HepG2 (cell line): Measurements from ENCODE around the gene LEPROT. TPM values are rescaled to one million over a fixed set of nuclear protein-coding genes. Genes with fewer than 3 reads are reported as not detected.

Experiments
- HCFC1 ChIP-seq: fragments of 150-350 bp; IDR thresholded peaks from 2 replicates; pipeline ENCODE4 v1.6.1; 2014; ENCODE audit warnings: low read depth, low read length
- MLXIP ChIP-seq: sonication (generic); formaldehyde crosslinking; IDR thresholded peaks from 2 replicates; pipeline ENCODE4 v1.9.0; 2021; ENCODE audit warnings: missing genetic modification reagents, borderline replicate concordance
- NFATC3 ChIP-seq: sonication (generic); formaldehyde crosslinking; IDR thresholded peaks from 2 replicates; pipeline ENCODE4 v1.5.1; 2020; ENCODE audit warnings: mild to moderate bottlenecking, missing genetic modification reagents
- RAD21 ChIP-seq: fragments of 450-650 bp; formaldehyde crosslinking; IDR thresholded peaks from 2 replicates; pipeline ENCODE4 v1.5.0; 2020; ENCODE audit warnings: mild to moderate bottlenecking
- RAD51 ChIP-seq: fragments of 450-650 bp; IDR thresholded peaks from 2 replicates; pipeline ENCODE4 v1.6.1; 2016; ENCODE audit warnings: borderline replicate concordance
- SKI ChIP-seq: fragments of 450-650 bp; IDR thresholded peaks from one replicate; pipeline ENCODE4 v1.6.1; 2018; ENCODE audit warnings: mild to moderate bottlenecking; ENCODE audit not compliant: partially characterized antibody
- TBL1XR1 ChIP-seq: fragments of 150-350 bp; IDR thresholded peaks from 2 replicates; pipeline ENCODE4 v1.6.1; 2014; ENCODE audit warnings: borderline replicate concordance, low read length; ENCODE audit not compliant: partially characterized antibody
- TFDP2 ChIP-seq: sonication (generic); formaldehyde crosslinking; IDR thresholded peaks from 2 replicates; pipeline ENCODE4 v1.4.0; 2020; ENCODE audit warnings: missing genetic modification reagents
- ZFP41 ChIP-seq: sonication (generic); formaldehyde crosslinking; IDR thresholded peaks from 2 replicates; pipeline ENCODE4 v1.4.0; 2020; ENCODE audit warnings: mild to moderate bottlenecking, missing genetic modification reagents, borderline replicate concordance
- ZNF546 ChIP-seq: sonication (generic); formaldehyde crosslinking; conservative IDR thresholded peaks from 2 replicates; pipeline ENCODE4 v1.8.1; 2023; ENCODE audit warnings: mild to moderate bottlenecking, missing genetic modification reagents
- ZNF614 ChIP-seq: IDR thresholded peaks from 2 replicates; pipeline ENCODE4 v1.6.1; 2018; ENCODE audit warnings: missing biosample characterization, missing genetic modification reagents, inconsistent platforms, borderline replicate concordance
- ZSCAN21 ChIP-seq: sonication (generic); formaldehyde crosslinking; IDR thresholded peaks from 2 replicates; pipeline ENCODE4 v1.8.0; 2022; ENCODE audit warnings: mild to moderate bottlenecking, missing genetic modification reagents, moderate library complexity, borderline replicate concordance
- polyA plus RNA-seq, 8 experiments: library from polyadenylated mRNA; depleted of rRNA in 3 of 8; stranded (reverse) in 7 of 8; unstranded in 1 of 8; fragments of >200 nt; fragmentation: Illumina TruSeq in 4 of 8; extraction: Trizol in 4 of 8; gene quantifications; 2 replicates each; pipeline versions ENCODE4 v1.2.1 to v1.2.3, GENCODE V29; 2011 to 2016; ENCODE audit warnings: low read depth in 4 of 8, missing spikeins in 1 of 8, mixed read lengths in 1 of 8; ENCODE audit not compliant: insufficient read depth in 1 of 8
- total RNA-seq, 5 experiments: library from RNA; depleted of rRNA; stranded (reverse); fragments of >200 nt; fragmentation: Illumina TruSeq; extraction: Trizol; gene quantifications; 2 replicates each; pipeline ENCODE4 v1.2.3, GENCODE V29; 2016; ENCODE audit warnings: low read depth in 1 of 5
- TF ChIP-seq, protein P1 (sequence below): sonication (generic); formaldehyde crosslinking; IDR thresholded peaks from 2 replicates; pipeline ENCODE4 v1.8.0; 2022; ENCODE audit warnings: mild to moderate bottlenecking, missing genetic modification reagents; ENCODE audit not compliant: insufficient replicate concordance
- TF ChIP-seq, protein P2 (sequence below): sonication (generic); formaldehyde crosslinking; IDR thresholded peaks from 2 replicates; pipeline ENCODE4 v1.4.0; 2020; ENCODE audit warnings: missing genetic modification reagents
- TF ChIP-seq, protein P3 (sequence below): sonication (generic); formaldehyde crosslinking; IDR thresholded peaks from 2 replicates; pipeline ENCODE4 v1.4.0; 2020; ENCODE audit warnings: missing genetic modification reagents, mild to moderate bottlenecking, borderline replicate concordance

The LEPROT gene
- total and polyA plus RNA-seq, 2 of the 13 experiments (the other 11 are each of a cell fraction or from before 2014, with no cell fraction given): 36.8 to 51.4 TPM

- TF ChIP-seq, protein P1, sequence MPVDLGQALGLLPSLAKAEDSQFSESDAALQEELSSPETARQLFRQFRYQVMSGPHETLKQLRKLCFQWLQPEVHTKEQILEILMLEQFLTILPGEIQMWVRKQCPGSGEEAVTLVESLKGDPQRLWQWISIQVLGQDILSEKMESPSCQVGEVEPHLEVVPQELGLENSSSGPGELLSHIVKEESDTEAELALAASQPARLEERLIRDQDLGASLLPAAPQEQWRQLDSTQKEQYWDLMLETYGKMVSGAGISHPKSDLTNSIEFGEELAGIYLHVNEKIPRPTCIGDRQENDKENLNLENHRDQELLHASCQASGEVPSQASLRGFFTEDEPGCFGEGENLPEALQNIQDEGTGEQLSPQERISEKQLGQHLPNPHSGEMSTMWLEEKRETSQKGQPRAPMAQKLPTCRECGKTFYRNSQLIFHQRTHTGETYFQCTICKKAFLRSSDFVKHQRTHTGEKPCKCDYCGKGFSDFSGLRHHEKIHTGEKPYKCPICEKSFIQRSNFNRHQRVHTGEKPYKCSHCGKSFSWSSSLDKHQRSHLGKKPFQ (CRISPR knock-in tag): no peak
- TF ChIP-seq RAD21 (CRISPR knock-in tag) (no peak), ZNF614 (CRISPR knock-in tag) (peak; percentile 46; the same call in 1 of the 2 replicates), NFATC3 (CRISPR knock-in tag) (no peak), TFDP2 (CRISPR knock-in tag) (no peak), HCFC1 (no peak), RAD51 (no peak), ZFP41 (CRISPR knock-in tag) (no peak), MLXIP (CRISPR knock-in tag) (no peak), TBL1XR1 (no peak), SKI (no peak), ZNF546 (CRISPR knock-in tag) (no peak; the same call in 1 of the 2 replicates), ZSCAN21 (CRISPR knock-in tag) (no peak)
- TF ChIP-seq, protein P2, sequence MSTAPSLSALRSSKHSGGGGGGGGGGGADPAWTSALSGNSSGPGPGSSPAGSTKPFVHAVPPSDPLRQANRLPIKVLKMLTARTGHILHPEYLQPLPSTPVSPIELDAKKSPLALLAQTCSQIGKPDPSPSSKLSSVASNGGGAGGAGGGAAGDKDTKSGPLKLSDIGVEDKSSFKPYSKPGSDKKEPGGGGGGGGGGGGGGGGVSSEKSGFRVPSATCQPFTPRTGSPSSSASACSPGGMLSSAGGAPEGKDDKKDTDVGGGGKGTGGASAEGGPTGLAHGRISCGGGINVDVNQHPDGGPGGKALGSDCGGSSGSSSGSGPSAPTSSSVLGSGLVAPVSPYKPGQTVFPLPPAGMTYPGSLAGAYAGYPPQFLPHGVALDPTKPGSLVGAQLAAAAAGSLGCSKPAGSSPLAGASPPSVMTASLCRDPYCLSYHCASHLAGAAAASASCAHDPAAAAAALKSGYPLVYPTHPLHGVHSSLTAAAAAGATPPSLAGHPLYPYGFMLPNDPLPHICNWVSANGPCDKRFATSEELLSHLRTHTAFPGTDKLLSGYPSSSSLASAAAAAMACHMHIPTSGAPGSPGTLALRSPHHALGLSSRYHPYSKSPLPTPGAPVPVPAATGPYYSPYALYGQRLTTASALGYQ (CRISPR knock-in tag): no peak
- TF ChIP-seq, protein P3, sequence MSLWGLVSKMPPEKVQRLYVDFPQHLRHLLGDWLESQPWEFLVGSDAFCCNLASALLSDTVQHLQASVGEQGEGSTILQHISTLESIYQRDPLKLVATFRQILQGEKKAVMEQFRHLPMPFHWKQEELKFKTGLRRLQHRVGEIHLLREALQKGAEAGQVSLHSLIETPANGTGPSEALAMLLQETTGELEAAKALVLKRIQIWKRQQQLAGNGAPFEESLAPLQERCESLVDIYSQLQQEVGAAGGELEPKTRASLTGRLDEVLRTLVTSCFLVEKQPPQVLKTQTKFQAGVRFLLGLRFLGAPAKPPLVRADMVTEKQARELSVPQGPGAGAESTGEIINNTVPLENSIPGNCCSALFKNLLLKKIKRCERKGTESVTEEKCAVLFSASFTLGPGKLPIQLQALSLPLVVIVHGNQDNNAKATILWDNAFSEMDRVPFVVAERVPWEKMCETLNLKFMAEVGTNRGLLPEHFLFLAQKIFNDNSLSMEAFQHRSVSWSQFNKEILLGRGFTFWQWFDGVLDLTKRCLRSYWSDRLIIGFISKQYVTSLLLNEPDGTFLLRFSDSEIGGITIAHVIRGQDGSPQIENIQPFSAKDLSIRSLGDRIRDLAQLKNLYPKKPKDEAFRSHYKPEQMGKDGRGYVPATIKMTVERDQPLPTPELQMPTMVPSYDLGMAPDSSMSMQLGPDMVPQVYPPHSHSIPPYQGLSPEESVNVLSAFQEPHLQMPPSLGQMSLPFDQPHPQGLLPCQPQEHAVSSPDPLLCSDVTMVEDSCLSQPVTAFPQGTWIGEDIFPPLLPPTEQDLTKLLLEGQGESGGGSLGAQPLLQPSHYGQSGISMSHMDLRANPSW (CRISPR knock-in tag): no peak
These were observed 533 bp upstream of the LEPROT start (continued) for GRCh38 chr1:65419681-65420589.
